HEK293 (cell line): ENCODE data around the gene INSM2.

Source experiments
- CTCF ChIA-PET: fragments of 350-600 bp; formaldehyde crosslinking; extraction: SDS; loops from one replicate; lab custom pipeline; 2021; ENCODE audit warnings: antibody characterized with exemption; lab: Yijun Ruan, JAX
- POLR2A ChIA-PET: fragments of 300-600 bp; formaldehyde crosslinking; extraction: SDS; loops from one replicate; lab custom pipeline; 2020; ENCODE audit warnings: antibody characterized with exemption, inconsistent platforms; lab: Yijun Ruan, JAX
- H3K27ac ChIP-seq: fragments of 200-500 bp; sonication (Bioruptor generic); 2 replicates; pipeline ENCODE4 v1.5.1; 2014; ENCODE audit warnings: low read depth, low read length, control low read depth, inconsistent platforms; ENCODE audit errors: extremely low read depth
- H3K36me3 ChIP-seq, 2 experiments: fragments of 200-500 bp in 1 of 2; sonication (Bioruptor generic) in 1 of 2; 1 replicate in 1 of 2; 2 replicates in 1 of 2; pipeline ENCODE4 v1.5.1; 2014 to 2017; ENCODE audit warnings: inconsistent platforms in 2 of 2, low read length in 2 of 2; ENCODE audit not compliant: control insufficient read depth in 2 of 2, insufficient read depth in 1 of 2
- H3K4me1 ChIP-seq: fragments of 200-500 bp; sonication (Bioruptor generic); 2 replicates; pipeline ENCODE4 v1.5.1; 2014; ENCODE audit warnings: mild to moderate bottlenecking, low read length, inconsistent platforms; ENCODE audit not compliant: control insufficient read depth, insufficient read depth
- H3K4me3 ChIP-seq: 2 replicates; pipeline ENCODE4 v1.5.1; 2011; ENCODE audit warnings: low read depth, mild to moderate bottlenecking, control low read depth, low read length, moderate library complexity
- H3K9me3 ChIP-seq: fragments of 200-500 bp; sonication (Bioruptor generic); 2 replicates; pipeline ENCODE4 v1.5.1; 2014; ENCODE audit warnings: low read depth, low read length, inconsistent platforms; ENCODE audit not compliant: control insufficient read depth, insufficient read depth
- FEZF1 ChIP-seq: fragments of 450-650 bp; formaldehyde crosslinking; IDR thresholded peaks from 2 replicates; pipeline ENCODE4 v1.5.1; 2016; ENCODE audit warnings: missing biosample characterization, missing genetic modification characterization
- KLF1 ChIP-seq: fragments of 450-650 bp; formaldehyde crosslinking; IDR thresholded peaks from 2 replicates; pipeline ENCODE4 v1.5.1; 2016; ENCODE audit warnings: missing biosample characterization, missing genetic modification characterization
- SCRT2 ChIP-seq: fragments of 450-650 bp; formaldehyde crosslinking; IDR thresholded peaks from 2 replicates; pipeline ENCODE4 v1.5.1; 2016; ENCODE audit warnings: missing biosample characterization, missing genetic modification characterization
- ZEB2 ChIP-seq: fragments of 450-650 bp; formaldehyde crosslinking; IDR thresholded peaks from 2 replicates; pipeline ENCODE4 v1.5.1; 2016; ENCODE audit warnings: missing biosample characterization, missing genetic modification characterization
- ZNF202 ChIP-seq: fragments of 450-650 bp; formaldehyde crosslinking; IDR thresholded peaks from 2 replicates; pipeline ENCODE4 v1.5.1; 2016; ENCODE audit warnings: missing biosample characterization, missing genetic modification characterization, borderline replicate concordance
- ZNF292 ChIP-seq: fragments of 450-650 bp; formaldehyde crosslinking; IDR thresholded peaks from 2 replicates; pipeline ENCODE4 v1.5.1; 2016; ENCODE audit warnings: low read depth, missing biosample characterization, missing genetic modification characterization, borderline replicate concordance
- ZNF473 ChIP-seq: fragments of 450-650 bp; formaldehyde crosslinking; IDR thresholded peaks from 2 replicates; pipeline ENCODE4 v1.5.1; 2017; ENCODE audit warnings: missing biosample characterization, missing genetic modification characterization
- ZNF529 ChIP-seq: fragments of 450-650 bp; formaldehyde crosslinking; IDR thresholded peaks from 2 replicates; pipeline ENCODE4 v1.5.1; 2017; ENCODE audit warnings: missing genetic modification characterization, missing biosample characterization; ENCODE audit not compliant: insufficient replicate concordance
- ZNF560 ChIP-seq: fragments of 450-650 bp; formaldehyde crosslinking; IDR thresholded peaks from 2 replicates; pipeline ENCODE4 v1.5.1; 2017; ENCODE audit warnings: missing biosample characterization, missing genetic modification characterization, borderline replicate concordance
- ZNF621 ChIP-seq: fragments of 450-650 bp; formaldehyde crosslinking; IDR thresholded peaks from 2 replicates; pipeline ENCODE4 v1.5.1; 2017; ENCODE audit warnings: missing biosample characterization, missing genetic modification characterization
- ZNF664 ChIP-seq: fragments of 450-650 bp; formaldehyde crosslinking; IDR thresholded peaks from 2 replicates; pipeline ENCODE4 v1.5.1; 2016; ENCODE audit warnings: missing biosample characterization, missing genetic modification characterization
- ZNF747 ChIP-seq: fragments of 450-650 bp; formaldehyde crosslinking; IDR thresholded peaks from 2 replicates; pipeline ENCODE4 v1.5.1; 2016; ENCODE audit warnings: missing biosample characterization, missing genetic modification characterization
- ZNF837 ChIP-seq: fragments of 450-650 bp; formaldehyde crosslinking; IDR thresholded peaks from 2 replicates; pipeline ENCODE4 v1.5.1; 2016; ENCODE audit warnings: missing biosample characterization, missing genetic modification characterization
- TF ChIP-seq, protein P1 (sequence below): fragments of 450-650 bp; IDR thresholded peaks from 2 replicates; pipeline ENCODE4 v1.5.1; 2018; ENCODE audit warnings: missing biosample characterization, missing genetic modification characterization
- TF ChIP-seq, protein P2 (sequence below): fragments of 450-650 bp; formaldehyde crosslinking; IDR thresholded peaks from 2 replicates; pipeline ENCODE4 v1.5.1; 2017; ENCODE audit warnings: missing biosample characterization, missing genetic modification characterization
- TF ChIP-seq, protein P3 (sequence below): fragments of 450-650 bp; formaldehyde crosslinking; IDR thresholded peaks from 2 replicates; pipeline ENCODE4 v1.5.1; 2016; ENCODE audit warnings: missing biosample characterization, missing genetic modification characterization
- TF ChIP-seq, protein P4 (sequence below): fragments of 450-650 bp; formaldehyde crosslinking; IDR thresholded peaks from 2 replicates; pipeline ENCODE4 v1.5.1; 2016; ENCODE audit warnings: missing biosample characterization, missing genetic modification characterization

INSM2 gene

DNA sequence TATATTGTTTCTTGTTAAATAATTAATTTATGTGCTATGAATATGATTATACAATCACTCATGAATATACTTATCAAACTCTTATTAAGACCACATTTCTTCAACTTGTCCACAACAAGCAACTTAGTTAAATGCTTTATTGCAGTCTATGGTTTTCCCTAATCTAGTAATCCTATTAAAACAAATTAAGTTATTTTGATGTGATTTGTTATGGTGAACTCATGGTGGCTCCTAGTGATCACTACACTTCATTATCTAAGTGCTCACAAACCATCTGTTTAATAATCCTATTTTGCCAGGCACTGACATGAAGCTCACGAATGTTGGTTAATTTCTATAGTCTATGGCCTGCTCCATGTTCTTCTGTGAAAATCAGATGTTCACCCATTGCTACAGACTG is 42.9 kb downstream of the INSM2 start (continued):
- TF ChIP-seq SCRT2 (tag by site-specific recombination) (no peak), FEZF1 (tag by site-specific recombination) (no peak)

DNA sequence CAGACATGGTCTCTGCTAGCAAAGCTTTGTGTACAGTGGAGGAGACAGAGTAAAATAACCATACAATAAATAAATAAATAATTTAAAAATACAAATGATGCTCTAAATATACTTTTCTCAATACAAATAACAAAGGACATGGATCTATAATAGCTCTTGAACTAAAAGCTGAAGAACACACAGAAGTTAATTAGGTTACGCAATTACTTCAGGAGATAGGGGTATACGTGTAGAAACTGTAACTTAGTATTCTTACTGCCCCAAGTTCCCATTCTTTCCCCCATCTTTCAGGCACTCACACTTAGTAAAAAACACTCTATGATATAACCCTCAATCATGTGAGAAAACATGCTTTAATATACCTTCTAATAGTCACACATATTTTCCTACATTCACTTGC is 44.2 kb downstream of the INSM2 start:
- Histone ChIP-seq H3K27ac (no peak overlapping the region), H3K36me3 (no peaks in the 10 kb centered on the region), H3K4me3 (no peak overlapping the region)
- CTCF ChIA-PET = interaction anchor here (0.9 kb wide), 1 partner anchor 109 kb away, joined by 3 read pairs; no protein-coding TSS in a partner anchor
- TF ChIP-seq, protein P1, sequence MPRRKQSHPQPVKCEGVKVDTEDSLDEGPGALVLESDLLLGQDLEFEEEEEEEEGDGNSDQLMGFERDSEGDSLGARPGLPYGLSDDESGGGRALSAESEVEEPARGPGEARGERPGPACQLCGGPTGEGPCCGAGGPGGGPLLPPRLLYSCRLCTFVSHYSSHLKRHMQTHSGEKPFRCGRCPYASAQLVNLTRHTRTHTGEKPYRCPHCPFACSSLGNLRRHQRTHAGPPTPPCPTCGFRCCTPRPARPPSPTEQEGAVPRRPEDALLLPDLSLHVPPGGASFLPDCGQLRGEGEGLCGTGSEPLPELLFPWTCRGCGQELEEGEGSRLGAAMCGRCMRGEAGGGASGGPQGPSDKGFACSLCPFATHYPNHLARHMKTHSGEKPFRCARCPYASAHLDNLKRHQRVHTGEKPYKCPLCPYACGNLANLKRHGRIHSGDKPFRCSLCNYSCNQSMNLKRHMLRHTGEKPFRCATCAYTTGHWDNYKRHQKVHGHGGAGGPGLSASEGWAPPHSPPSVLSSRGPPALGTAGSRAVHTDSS (tag by site-specific recombination) = no peak
- TF ChIP-seq, protein P2, sequence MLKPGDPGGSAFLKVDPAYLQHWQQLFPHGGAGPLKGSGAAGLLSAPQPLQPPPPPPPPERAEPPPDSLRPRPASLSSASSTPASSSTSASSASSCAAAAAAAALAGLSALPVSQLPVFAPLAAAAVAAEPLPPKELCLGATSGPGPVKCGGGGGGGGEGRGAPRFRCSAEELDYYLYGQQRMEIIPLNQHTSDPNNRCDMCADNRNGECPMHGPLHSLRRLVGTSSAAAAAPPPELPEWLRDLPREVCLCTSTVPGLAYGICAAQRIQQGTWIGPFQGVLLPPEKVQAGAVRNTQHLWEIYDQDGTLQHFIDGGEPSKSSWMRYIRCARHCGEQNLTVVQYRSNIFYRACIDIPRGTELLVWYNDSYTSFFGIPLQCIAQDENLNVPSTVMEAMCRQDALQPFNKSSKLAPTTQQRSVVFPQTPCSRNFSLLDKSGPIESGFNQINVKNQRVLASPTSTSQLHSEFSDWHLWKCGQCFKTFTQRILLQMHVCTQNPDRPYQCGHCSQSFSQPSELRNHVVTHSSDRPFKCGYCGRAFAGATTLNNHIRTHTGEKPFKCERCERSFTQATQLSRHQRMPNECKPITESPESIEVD = no peak
- no peak for TF ChIP-seq ZNF529
- TF ChIP-seq ZNF837 (tag by site-specific recombination) = no peak
- TF ChIP-seq ZNF747 (tag by site-specific recombination) = no peak
- TF ChIP-seq ZNF292 (tag by site-specific recombination) = no peak
- TF ChIP-seq, all 188 proteins: peak for 0
- Histone ChIP-seq H3K9me3 (no peaks in the 10 kb centered on the region), H3K4me1 (no peaks in the 10 kb centered on the region)
- POLR2A ChIA-PET = no interaction called here

DNA sequence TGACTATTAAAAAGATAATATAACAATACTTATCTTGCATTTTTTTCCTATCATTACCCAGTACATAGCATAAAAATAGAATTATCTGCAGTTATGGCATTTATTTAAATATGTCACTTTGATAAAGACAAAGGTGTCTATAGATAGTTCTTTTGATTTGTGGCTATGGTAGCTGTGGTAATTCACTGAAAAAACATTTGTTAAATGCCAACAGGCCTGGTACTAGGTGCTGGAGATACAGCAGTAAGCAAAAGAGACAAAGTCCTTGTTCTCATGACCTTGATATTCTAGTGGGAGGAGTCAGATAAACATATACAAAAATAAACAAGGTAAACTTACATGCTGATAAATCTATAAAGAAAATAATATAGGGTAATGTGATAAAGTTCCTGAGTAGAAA is 44.7 kb downstream of the INSM2 start:
- TF ChIP-seq, protein P3, sequence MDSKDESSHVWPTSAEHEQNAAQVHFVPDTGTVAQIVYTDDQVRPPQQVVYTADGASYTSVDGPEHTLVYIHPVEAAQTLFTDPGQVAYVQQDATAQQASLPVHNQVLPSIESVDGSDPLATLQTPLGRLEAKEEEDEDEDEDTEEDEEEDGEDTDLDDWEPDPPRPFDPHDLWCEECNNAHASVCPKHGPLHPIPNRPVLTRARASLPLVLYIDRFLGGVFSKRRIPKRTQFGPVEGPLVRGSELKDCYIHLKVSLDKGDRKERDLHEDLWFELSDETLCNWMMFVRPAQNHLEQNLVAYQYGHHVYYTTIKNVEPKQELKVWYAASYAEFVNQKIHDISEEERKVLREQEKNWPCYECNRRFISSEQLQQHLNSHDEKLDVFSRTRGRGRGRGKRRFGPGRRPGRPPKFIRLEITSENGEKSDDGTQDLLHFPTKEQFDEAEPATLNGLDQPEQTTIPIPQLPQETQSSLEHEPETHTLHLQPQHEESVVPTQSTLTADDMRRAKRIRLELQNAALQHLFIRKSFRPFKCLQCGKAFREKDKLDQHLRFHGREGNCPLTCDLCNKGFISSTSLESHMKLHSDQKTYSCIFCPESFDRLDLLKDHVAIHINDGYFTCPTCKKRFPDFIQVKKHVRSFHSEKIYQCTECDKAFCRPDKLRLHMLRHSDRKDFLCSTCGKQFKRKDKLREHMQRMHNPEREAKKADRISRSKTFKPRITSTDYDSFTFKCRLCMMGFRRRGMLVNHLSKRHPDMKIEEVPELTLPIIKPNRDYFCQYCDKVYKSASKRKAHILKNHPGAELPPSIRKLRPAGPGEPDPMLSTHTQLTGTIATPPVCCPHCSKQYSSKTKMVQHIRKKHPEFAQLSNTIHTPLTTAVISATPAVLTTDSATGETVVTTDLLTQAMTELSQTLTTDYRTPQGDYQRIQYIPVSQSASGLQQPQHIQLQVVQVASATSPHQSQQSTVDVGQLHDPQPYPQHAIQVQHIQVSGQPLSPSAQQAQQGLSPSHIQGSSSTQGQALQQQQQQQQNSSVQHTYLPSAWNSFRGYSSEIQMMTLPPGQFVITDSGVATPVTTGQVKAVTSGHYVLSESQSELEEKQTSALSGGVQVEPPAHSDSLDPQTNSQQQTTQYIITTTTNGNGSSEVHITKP (tag by site-specific recombination) = no peak
- TF ChIP-seq ZNF621 (no peak), ZNF473 (tag by site-specific recombination) (no peak), ZEB2 (tag by site-specific recombination) (no peak), ZNF664 (tag by site-specific recombination) (no peak), ZNF560 (no peak), ZNF202 (tag by site-specific recombination) (no peak), KLF1 (tag by site-specific recombination) (no peak)
- TF ChIP-seq, protein P4, sequence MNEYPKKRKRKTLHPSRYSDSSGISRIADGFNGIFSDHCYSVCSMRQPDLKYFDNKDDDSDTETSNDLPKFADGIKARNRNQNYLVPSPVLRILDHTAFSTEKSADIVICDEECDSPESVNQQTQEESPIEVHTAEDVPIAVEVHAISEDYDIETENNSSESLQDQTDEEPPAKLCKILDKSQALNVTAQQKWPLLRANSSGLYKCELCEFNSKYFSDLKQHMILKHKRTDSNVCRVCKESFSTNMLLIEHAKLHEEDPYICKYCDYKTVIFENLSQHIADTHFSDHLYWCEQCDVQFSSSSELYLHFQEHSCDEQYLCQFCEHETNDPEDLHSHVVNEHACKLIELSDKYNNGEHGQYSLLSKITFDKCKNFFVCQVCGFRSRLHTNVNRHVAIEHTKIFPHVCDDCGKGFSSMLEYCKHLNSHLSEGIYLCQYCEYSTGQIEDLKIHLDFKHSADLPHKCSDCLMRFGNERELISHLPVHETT (tag by site-specific recombination) = no peak
- ChIA-PET POLR2A (no interaction called here), CTCF (interaction anchor here (0.6 kb wide), 1 partner anchor 529 kb away, joined by 3 read pairs; no protein-coding TSS in a partner anchor)

More for the DNA sequence above, 44.7 kb downstream of the INSM2 start:
- H3K4me1 ChIP-seq = no peaks in the 10 kb centered on the region
- H3K9me3 ChIP-seq = no peaks in the 10 kb centered on the region
- no peaks in the 10 kb centered on the region for H3K36me3 ChIP-seq
- H3K4me3 ChIP-seq = no peak overlapping the region
- no peak overlapping the region for H3K27ac ChIP-seq
